CD4-positive, alpha-beta T cell treated with Interleukin-6 at 100 ng/mL for 8 hours (primary cell): ENCODE measurements around the gene MYBBP1A.

ENCODE experiments used
- DNase-seq: peaks from one replicate; pipeline ENCODE4 v3.0.0-alpha.2; 2020; ENCODE audit warnings: mixed read lengths, low spot score

MYBBP1A gene

GRCh38 chr17:4572131-4572530 is 16.9 kb upstream of the MYBBP1A start:
- no peak for DNase-seq

GRCh38 chr17:4569591-4569990 is 14.4 kb upstream of the MYBBP1A start:
- DNase-seq, result no peak

DNA sequence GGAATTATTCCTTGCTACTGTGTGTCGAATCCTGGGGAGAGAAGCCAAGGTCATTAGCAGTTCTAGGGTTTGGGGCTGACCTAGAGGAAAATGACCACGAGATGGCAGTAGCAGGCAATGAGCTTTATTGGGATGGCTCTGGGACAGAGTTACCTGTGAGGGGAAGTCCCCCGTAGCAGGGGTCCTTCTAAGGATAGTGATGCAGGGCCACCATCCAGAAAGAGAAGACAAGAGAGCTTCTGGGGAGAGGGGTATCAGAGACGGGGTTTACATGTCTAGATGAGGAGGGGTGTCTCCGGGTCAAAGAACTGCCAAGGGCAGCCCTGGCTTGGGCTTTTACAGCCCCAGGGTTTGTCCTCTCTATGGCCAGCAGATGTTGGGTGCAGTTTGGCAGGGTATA is 11.6 kb upstream of the MYBBP1A start:
- DNase-seq, result peak; percentile 19

DNA sequence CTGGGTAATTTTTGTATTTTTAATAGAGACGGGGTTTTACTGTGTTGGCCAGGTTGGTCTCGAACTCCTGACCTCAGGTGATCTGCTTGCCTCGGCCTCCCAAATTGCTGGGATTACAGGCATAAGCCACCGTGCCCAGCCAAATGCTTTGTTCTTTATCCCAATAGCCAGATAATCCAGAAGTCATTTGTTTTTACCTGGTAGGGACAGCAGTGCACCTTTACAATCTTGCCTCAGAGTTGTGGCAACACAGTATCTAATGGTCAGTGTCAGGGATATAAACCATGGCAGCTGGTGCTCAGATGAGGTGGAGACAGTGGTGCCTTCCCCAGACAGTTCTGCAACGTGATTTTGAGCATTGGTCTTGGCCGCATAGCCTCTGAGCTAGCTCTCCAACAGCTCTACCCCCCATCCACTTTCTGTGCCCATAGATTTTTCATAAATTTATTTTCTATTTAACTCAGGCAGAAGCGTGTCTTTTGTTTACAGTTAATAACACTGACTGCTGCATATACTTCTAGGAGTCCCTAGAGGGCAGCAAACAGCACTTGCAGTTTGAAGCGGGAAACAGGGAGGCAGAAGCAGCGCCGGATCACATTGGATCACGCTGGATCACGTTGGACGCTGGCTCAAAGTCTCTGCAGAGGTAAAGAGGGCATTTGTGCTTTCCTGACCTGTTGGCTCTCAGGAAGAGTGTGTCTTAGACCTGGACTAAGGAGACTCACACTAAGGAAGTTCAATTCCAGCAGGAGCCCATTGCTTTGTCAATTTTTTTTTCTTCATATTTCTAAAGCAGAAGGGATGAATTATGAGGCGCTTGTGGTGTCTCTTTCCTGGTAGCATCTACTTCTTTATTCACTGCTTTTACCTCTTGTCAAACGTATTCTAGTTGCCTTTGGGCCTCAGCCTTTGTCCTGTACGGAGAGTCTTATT is 10.3 kb upstream of the MYBBP1A start:
- peak; percentile 63 for DNase-seq

- no peak for DNase-seq
Measured at GRCh38 chr17:4562015-4562969, 7.1 kb upstream of the MYBBP1A start.

GRCh38 chr17:4560837-4561256 is 5.7 kb upstream of the MYBBP1A start:
- no peak for DNase-seq

DNA sequence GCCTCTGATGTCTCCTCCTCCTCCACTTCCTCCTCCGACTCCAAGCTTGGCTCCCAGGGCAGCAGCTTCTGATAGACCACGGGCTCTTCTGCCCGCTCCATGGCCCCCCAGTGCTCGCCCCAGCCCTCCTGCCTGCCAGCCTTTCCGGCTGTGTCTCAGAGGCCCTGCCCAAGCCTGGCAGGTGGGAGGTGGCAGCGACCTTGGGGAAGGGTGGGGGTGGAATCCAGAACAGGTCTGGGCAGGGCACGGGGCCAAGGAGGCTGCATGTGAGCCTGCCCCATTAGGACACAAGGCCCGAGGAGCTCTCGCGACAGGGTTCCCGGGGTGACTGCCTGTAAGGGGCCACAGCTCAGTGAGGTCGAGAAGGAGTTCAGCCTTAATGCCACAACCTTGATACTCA is 5.2 kb upstream of the MYBBP1A start, which contains the start of gene GGT6:
Gene GGT6 (minus strand): TSS at position 157 of the 400 bp plus-strand sequence. CDS start 56 bp downstream, at position 101.
- DNase-seq, result no peak

GRCh38 chr17:4559966-4560365 is 4.8 kb upstream of the MYBBP1A start:
- DNase-seq, result no peak

GRCh38 chr17:4559139-4559791 is 4.1 kb upstream of the MYBBP1A start:
- no peak for DNase-seq

- DNase-seq, result no peak
Measured at GRCh38 chr17:4558347-4558971, 3.3 kb upstream of the MYBBP1A start.

- no peak for DNase-seq
Measured at GRCh38 chr17:4557626-4558346, 2.6 kb upstream of the MYBBP1A start.

- no peak for DNase-seq
Measured at GRCh38 chr17:4556996-4557395, 1.8 kb upstream of the MYBBP1A start.

DNA sequence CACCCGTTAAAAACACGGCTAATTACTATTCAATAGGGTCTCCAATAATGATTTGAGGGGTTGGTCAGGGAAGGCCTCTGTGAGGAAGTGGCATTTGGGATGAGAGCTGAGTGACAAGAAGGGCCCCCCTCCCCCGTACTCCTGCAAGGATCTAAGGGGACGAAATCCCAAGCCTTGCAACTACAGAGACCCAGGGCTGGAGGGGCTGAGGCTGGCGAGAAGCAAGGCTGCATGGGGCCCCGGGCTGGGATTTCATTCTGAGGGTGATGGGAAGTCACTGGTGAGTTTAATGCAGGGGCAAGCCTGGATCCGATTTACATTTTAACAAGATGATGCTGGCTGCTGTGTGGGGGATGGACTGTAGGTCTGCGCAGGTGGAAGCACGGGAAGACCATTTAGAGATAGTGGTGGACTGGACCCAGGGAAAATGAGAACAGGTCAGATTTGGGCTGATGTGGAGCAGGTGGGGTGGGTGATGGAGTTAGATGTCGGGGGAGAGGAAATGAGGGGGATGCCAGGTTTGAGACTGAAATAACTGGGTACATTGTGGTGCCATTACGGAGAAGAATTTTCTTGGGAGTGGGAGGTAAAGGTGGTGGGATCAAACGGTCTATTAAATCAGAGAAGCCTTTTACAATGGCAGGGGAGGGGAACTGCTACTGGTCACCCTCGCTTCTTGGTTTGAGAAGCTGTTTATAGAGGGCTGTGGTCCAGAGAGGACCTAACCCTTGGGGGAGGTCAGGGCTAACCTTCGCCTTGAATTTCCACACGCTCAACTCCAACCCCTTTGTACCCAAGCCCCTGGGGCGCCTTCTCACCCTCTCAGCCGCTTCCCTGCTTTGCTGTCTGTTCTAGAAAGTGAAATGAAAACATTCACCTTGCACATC is 932 bp upstream of the MYBBP1A start:
- no peak for DNase-seq

- no peak for DNase-seq
Measured at GRCh38 chr17:4554441-4554996, 665 bp downstream of the MYBBP1A start.

GRCh38 chr17:4553669-4554068 is 1.5 kb downstream of the MYBBP1A start:
- DNase-seq, result no peak

DNA sequence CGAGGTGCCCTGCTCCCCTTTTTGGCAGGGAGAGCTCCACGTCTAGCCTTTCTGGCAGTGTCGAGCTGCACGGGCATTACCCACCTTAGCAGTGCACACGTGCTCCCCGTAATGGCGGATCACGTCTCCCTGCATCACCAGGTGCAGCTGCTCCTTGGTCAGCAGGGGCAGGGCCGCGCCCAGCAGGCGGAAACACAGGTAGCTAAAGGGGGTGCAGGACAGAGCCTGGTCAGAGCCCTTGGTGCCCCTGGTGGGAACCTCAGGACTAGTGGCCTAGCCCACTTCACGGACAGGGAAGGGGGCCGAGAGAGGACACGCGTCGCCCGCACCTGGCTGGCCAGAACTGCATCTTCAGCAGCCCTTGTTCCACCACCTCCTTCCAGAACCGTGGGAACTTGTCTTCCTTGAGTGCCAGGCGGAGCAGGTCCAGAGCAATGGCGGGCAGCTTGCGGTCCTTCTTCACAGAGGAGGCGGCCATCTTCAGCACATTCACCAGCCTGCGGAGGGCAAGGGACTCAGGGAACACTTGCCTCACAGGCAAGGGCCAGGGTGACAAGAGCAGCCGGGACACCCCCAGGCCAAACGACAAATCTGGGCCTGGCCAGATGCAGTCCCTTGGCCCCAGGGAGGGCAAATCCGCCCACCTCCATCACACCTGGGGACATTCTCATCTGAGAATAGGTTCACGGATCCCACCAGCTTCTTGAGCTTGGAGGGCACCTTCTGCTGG is 3.2 kb downstream of the MYBBP1A start:
- no peak for DNase-seq

GRCh38 chr17:4551141-4551540 is 4.0 kb downstream of the MYBBP1A start:
- DNase-seq, result no peak

- DNase-seq, result no peak
Measured at GRCh38 chr17:4550534-4551039, 4.6 kb downstream of the MYBBP1A start.
